B cell (primary cell): ENCODE results near the gene AIG1.
A peak's percentile ranks its signal among the peaks of the same experiment; 100 is the strongest.

Source experiments
- EZH2 ChIP-seq: IDR thresholded peaks from 2 replicates; pipeline ENCODE4 v1.6.1; 2012; ENCODE audit warnings: borderline replicate concordance, low read depth, mild to moderate bottlenecking, moderate library complexity, low read length; ENCODE audit not compliant: insufficient read depth, poor library complexity, severe bottlenecking
- TF ChIP-seq, protein P1 (sequence below): fragments of 200-600 bp; IDR thresholded peaks from one replicate; pipeline ENCODE4 v1.8.0; 2022; ENCODE audit warnings: antibody characterized with exemption, mild to moderate bottlenecking

- TF ChIP-seq, protein P1, sequence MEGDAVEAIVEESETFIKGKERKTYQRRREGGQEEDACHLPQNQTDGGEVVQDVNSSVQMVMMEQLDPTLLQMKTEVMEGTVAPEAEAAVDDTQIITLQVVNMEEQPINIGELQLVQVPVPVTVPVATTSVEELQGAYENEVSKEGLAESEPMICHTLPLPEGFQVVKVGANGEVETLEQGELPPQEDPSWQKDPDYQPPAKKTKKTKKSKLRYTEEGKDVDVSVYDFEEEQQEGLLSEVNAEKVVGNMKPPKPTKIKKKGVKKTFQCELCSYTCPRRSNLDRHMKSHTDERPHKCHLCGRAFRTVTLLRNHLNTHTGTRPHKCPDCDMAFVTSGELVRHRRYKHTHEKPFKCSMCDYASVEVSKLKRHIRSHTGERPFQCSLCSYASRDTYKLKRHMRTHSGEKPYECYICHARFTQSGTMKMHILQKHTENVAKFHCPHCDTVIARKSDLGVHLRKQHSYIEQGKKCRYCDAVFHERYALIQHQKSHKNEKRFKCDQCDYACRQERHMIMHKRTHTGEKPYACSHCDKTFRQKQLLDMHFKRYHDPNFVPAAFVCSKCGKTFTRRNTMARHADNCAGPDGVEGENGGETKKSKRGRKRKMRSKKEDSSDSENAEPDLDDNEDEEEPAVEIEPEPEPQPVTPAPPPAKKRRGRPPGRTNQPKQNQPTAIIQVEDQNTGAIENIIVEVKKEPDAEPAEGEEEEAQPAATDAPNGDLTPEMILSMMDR = peak; percentile 40
- no peak for TF ChIP-seq EZH2
Measured at GRCh38 chr6:143060354-143060805, 309 bp upstream of the AIG1 start.
